Smooth muscle cell of the coronary artery (primary cell): Measurements from ENCODE around the gene DGKD. TPM values are rescaled to one million over a fixed set of nuclear protein-coding genes. Genes with fewer than 3 reads are reported as not detected.

Experiments
- total RNA-seq: library from RNA; depleted of rRNA; stranded (reverse); fragments of >200 nt; gene quantifications from 2 replicates; pipeline ENCODE4 v1.2.3, GENCODE V29; 2014; ENCODE audit warnings: low replicate concordance

The DGKD gene, protein sequence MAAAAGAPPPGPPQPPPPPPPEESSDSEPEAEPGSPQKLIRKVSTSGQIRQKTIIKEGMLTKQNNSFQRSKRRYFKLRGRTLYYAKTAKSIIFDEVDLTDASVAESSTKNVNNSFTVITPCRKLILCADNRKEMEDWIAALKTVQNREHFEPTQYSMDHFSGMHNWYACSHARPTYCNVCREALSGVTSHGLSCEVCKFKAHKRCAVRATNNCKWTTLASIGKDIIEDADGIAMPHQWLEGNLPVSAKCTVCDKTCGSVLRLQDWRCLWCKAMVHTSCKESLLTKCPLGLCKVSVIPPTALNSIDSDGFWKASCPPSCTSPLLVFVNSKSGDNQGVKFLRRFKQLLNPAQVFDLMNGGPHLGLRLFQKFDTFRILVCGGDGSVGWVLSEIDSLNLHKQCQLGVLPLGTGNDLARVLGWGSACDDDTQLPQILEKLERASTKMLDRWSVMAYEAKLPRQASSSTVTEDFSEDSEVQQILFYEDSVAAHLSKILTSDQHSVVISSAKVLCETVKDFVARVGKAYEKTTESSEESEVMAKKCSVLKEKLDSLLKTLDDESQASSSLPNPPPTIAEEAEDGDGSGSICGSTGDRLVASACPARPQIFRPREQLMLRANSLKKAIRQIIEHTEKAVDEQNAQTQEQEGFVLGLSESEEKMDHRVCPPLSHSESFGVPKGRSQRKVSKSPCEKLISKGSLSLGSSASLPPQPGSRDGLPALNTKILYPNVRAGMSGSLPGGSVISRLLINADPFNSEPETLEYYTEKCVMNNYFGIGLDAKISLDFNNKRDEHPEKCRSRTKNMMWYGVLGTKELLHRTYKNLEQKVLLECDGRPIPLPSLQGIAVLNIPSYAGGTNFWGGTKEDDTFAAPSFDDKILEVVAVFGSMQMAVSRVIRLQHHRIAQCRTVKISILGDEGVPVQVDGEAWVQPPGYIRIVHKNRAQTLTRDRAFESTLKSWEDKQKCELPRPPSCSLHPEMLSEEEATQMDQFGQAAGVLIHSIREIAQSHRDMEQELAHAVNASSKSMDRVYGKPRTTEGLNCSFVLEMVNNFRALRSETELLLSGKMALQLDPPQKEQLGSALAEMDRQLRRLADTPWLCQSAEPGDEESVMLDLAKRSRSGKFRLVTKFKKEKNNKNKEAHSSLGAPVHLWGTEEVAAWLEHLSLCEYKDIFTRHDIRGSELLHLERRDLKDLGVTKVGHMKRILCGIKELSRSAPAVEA
- 11.0 and 11.8 TPM in 2 replicates for total RNA-seq

DNA sequence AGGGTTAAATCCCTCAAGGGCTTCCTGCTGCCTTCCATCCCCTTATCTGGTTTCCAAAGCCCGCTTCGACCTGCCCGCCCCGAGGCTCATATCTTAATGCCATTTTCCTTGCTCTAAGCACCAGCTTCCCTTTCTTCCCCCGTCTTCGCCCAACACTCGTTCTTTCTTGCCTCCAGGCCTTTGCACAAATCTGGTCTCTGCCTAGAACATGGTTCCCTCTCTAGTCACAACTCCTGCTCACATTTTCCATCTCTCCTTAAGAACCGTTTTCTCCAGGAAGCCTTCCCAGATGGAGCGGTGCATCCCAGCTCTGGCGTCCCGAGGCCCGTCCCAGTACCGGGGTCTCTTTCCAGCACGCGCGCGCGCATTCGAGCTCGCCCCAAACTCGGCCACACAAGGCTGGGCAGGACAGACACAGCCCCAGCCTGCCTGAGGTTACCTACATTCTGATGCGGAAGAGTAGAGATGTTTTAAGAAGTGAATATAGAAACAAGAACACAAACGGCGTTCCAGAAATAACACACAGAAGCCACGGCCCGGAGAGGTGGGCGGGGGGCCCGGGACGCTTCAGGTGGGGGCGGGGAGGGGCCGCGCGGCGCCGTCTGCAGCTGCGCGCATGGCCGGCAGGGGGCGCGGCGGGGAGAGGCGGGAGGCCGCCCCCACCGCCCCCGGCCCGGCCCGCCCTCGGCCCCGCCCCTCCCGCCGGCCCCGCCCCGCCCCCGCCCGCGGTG is at the start of gene DGKD:
DGKD (plus strand) TSS at position 726 of the 731 bp plus-strand sequence. CDS start 25 bp downstream, outside the sequence.

DNA sequence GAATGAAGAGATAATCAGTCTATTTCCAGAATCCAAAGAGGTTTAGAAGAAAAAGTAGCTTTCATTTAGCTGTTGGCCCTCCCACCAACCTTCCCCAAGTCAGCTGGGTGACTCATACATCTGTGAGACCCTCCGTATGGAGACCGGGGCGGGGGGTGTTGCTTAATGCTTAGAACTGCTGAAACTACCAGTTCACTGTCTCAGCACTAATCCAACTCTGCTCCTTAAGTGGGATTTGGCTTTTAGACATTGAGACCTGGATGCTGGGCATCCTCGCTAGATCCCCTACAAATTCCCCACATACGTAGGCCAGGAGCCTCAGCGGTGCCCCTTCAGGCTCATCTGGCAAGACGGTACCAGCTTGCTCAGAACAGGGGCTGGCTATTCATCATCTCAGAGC is 46.7 kb upstream of the DGKD start, which contains the start of gene SAG:
SAG (plus strand) TSS at position 252 of the 400 bp plus-strand sequence. CDS start 1,374 bp downstream, outside the sequence.

Other genes starting within 250 kb of the DGKD start
- gene ATG16L1, start 102.8 kb upstream of the DGKD start, total RNA-seq, result 20.9 and 25.1 TPM in 2 replicates
- not detected in 2 replicates for gene SAG, start 46.7 kb upstream of the DGKD start, total RNA-seq
- gene USP40, start 212.3 kb downstream of the DGKD start, total RNA-seq, result 25.0 and 32.1 TPM in 2 replicates